22Rv1 (cell line): ENCODE measurements around the gene IGF1.

Experiments used
- CTCF ChIP-seq: fragments of 450-650 bp; IDR thresholded peaks from 2 replicates; pipeline ENCODE4 v1.5.1; 2017; ENCODE audit warnings: mild to moderate bottlenecking
- ZFX ChIP-seq: fragments of 450-650 bp; IDR thresholded peaks from 2 replicates; pipeline ENCODE4 v1.6.1; 2017; ENCODE audit warnings: antibody characterized with exemption, borderline replicate concordance

- TF ChIP-seq CTCF (no peak), ZFX (no peak)
Observed at GRCh38 chr12:102512523-102512922, 32.2 kb upstream of the IGF1 start.
